DMS 273 (cell line): ENCODE data around the gene LGR6.
"Not testable (repeated sequence)": the region's sequence is repeated elsewhere in the genome, so short reads cannot be mapped to it uniquely, and the experiment has no call there.

ENCODE experiments used
- DNase-seq: peaks from one replicate; lab custom pipeline; 2025; ENCODE audit not compliant: unreplicated experiment; lab: John Stamatoyannopoulos, UW

The LGR6 gene

DNA sequence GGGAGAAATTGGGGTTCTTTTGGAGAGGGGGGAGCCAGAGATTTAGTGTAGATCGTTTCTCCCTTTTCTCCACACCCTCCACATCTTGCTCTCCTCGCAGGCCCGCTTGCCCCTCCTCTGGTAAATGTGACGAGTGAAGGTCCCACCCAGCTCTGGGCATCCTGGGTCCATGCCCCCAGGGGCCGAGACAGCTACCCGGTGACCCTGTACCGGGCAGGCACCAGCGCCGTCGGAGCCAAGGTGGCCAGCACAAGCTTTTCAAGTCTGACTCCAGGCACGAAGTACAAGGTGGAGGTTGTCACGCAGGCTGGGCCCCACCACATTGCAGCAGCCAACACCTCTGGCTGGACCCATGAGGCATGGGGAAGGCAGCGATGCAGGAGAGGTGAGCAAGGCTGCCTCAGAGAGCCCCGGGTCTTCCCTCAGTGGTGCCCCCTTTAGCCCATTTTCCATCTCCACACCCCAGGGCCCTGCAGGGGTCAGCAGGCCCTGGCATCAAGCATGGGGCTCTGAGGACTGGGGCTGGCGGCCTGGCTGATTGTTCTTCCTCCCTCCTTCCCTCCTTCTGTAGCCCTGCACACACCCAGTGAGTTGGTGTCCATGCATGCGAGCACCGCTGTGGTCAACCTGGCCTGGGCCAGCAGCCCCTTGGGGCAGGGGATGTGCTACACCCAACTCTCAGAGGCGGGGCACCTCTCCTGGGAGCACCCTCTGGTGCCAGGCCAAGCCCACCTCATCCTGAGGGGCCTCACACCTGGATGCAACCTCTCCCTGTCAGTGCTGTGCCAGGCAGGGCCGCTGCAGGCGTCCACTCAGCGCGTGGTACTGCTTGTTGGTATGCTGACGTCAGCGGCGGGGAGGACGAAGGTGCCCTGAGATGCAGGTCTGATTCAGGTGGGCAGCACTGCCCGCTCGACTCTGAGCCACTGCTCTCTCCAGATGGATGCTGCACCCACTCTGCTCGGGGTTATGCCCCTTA is 16.4 kb upstream of the LGR6 start:
- no peak for DNase-seq

DNA sequence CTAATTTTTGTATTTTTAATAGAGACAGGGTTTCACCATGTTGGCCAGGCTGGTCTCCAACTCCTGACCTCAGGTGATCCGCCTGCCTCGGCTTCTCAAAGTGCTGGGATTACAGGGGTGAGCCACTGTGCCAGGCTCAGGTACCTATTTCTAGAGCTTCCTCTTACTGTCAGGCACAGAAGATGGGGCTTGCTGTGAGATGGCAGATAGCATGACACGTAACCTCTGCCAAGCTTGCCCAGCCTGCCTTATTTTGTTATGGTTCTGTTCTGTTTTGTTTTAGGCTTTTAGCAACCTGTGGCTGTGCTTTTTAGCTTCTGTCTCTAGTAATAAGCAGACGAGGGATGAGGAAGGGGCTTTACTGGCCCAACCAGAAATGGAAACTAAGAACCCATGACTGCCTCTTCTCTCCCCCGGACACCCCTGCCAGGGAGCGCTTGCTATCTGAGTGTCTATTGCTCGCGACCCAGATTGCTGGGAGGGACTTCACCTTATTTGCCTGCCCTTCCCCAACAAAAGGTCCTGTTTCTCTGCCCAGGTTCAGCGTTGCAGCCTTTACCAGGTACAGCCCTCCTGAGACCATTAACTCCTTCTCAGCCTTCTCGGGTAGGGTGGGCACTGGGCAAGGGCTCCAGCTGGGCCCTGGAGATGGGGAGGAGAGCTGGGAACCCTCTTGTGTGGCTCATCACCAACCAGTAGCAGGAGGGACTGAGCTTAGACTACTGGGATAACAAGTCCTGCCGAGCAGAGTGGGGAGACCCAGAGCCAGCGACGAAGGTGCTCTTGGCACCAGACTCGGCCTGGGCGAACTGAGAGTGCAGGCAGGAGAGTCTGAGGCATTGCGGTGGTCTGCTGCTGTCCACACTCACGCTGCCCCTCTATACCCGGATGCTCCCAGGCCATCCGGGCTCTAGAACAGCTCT is 13.5 kb upstream of the LGR6 start:
- no peak for DNase-seq

DNA sequence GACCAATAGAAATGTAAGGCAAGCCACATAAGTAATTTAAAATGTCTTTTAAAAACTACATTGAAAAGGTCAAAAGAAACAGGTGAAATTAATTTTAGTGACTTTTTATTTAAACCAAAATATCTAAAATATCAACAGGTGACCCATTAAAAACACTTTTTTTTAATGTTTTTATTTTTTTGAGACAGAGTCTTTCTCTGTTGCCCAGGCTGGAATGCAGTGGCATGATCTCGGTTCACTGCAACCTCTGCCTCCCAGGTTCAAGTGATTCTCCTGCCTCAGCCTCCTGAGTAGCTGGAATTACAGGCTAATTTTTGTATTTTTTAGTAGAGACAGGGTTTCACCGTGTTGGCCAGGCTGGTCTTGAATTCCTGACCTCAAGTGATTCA is 12.9 kb upstream of the LGR6 start:
- not testable (repeated sequence) for DNase-seq

DNA sequence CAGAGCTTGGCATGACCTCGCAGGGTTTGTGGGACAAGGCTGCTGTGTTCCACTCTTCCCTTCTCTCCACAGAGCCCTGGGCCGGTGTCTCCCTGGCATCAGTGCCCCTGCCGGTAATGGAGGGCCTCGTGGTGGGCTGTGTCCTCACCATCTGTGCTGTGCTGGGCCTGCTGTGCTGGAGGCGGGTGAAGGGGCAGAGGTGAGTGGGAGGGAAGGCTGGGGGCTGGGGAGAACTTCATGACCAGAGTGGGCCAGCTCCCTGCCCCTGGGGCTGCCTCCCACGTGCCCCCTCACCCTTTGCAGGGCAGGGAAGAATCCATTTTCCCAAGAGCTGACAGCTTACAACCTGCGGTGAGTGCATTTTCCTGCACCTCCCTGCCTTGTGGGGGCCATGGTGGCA is 12.0 kb upstream of the LGR6 start:
- DNase-seq: peak; percentile 44

DNA sequence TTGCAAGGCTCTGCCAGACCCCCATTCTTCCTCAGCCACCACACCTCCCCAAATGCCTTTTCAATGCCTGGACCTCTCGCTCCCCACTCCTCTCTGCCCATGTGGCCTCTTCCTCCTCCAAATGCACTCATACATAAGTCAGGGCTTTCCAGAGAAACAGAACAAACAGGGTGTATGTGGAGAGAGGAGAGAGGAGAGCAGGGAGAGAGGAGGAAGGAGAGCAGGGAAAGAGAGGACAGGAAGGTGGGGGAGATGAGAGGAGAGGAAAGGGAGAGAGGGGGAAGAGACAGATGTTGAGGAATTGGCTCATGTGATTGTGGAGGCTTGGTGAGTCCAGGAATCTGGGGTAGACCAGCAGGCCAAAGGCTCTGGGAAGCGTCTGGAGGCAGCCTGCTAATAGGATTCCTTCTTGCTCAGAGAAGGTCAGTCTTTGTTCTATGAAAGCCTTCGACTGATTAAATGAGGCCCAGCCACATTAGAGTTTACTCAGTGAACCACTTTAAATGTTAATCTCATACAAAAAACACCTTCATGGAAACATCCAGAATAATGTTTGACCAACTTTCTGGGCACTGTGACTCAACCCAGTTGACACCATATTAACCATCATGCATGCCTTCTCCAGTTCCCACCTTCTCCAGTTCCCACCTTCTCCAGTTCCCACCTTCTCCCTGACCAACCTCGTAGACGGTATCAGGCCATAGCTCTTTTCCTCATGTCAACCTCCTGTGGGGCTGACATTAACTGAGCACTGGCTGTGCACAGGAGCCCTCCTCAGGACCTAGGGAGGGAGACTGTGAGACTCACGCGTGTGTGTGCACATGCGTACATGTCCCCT is 11.3 kb upstream of the LGR6 start:
- peak; percentile 50 for DNase-seq

DNA sequence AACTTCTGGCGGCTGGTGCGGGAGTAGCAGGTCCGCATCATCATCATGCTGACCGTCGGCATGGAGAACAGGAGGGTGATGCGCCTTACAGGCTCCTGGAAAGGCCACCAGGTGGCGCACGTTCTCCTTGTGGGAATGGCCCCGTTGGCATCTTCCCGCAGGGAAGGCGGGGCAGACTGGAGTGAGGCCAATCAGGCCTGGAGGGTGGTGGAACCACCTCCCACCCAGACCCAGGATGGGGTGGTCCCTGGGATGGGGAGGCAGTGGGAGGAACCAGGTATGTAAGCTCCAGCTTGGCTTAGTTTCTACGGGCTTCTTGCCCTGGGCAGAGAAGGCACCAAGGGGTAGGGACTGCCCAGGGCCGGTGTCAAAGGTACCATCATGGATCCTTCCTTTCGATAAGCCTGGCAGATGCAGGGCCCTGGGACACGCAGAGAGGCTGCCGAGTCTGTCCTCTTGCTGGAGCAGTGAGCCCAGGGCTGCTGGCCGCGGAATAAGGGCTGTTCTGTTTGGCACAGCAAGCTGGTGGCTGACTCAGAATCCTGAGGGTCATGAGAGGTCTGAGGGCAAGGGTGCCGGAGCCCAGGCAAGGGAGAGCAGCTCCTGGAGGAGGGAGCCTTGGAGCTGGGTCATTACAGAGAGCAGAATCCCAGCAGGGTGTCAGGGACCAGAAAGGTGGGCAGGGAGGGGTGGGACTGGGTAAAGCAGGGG is 8.7 kb upstream of the LGR6 start:
- DNase-seq: peak; percentile 98

DNA sequence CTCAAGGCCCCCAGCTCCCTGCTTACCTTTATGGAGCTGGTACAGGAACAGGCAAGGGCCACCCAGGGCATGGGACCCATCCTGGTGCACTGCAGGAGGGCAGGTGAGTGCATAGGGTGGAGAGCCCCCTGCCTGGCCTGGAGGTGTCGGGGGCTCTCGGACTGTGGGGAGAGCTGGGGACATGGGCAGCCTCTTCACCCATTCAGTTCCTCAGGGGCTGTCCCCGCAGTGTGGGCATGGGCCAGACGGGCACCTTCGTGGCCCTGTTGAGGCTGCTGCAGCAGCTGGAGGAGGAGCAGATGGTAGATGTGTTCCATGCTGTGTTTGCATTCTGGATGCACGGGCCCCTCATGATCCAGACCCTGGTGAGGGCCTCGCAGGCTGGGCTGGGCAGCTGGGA is 7.3 kb upstream of the LGR6 start:
- DNase-seq: peak; percentile 79

DNA sequence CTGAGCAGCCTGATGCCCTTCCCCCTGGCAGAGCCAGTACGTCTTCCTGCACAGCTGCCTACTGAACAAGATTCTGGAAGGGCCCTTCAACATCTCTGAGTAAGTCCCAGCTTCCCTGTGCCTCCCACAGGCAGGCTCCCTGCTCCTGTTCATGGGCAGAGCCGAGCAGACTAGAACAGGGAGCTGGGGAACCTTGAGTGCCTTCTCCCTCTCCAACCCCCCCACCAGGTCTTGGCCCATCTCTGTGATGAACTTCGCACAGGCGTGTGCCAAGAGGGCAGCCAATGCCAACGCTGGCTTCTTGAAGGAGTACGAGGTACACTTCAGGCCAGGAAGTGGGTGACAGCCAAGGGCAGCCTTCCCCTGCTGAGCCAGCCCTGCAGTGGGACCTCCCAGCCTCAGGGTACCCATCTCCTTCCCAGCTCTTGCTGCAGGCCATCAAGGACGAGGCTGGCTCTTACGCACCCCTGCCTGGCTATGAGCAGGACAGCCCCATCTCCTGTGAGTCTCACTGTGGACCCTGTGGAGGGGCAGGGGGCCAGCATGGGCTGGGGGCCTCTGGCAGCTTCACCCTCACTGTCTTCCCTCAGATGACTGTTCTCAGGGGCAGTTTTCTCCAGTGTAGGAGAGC is 6.4 kb upstream of the LGR6 start:
- DNase-seq: no peak

DNA sequence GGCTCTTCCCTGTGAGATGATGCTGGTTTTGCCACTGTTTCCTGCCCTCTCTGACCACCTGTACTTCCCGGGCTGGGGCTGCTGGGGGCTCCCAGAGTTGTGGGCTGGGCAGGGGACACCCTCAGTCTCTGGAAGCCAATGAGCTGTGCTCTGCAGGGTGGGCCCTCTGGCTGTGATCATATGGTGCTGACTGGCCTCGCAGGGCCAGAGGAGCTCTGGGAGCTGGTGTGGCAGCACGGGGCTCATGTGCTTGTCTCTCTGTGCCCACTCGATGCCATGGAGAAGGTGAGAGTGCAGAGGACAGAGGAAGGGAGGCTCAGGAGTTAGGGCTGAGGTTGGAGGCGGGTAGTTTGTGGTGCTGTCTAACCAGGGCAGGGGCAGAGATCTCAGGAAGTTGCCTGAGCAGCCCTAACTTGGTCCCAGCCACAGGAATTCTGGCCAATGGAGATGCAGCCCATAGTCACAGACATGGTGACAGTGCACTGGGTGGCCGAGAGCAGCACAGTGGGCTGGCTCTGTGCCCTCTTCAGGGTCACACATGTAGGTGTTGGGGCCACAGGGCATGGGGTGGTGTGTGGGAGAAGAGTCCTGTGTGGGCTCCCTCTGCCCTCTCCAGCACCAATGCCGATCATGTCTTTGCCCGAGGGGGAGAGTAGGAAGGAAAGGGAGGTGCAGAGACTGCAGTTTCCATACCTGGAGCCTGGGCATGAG is 5.7 kb upstream of the LGR6 start:
- no peak for DNase-seq

DNA sequence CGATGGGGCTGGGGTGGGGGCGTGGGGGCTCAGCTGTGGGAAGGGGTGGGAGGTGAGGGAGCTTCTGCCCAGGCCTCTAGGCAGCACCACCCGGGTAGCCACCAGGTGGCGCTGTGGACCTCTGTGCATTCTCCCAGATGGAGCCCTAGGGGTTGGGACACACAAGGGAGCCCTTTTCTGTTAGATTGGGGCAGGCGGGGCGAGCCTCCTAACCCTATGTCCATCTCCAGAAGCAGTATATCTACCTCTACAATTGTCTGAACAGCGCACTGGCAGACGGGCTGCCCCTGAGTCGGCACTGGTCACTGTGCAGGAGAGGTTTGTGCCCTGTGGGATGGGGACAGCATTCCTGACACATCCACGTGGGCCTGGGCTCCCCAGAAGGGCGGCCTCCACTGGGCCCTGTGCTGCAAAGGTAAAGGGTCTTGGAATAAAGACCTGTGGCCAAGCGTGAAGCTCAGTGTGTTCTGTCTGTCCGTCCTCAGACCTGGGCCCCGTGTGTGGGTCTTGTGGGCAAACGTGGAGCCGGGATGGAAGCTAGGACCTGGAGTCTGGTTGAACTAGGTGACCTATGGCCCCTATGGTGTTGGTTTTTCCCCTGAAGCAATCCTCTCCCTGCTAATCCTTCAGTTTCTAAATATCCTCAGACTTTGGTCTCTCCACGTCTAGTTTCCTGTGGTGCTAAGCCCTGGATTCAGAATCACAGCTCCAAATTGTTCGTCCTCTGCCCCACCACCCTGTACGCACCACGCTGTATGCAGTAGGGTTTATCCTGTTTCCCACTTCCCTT is 4.4 kb upstream of the LGR6 start:
- peak; percentile 95 for DNase-seq

DNA sequence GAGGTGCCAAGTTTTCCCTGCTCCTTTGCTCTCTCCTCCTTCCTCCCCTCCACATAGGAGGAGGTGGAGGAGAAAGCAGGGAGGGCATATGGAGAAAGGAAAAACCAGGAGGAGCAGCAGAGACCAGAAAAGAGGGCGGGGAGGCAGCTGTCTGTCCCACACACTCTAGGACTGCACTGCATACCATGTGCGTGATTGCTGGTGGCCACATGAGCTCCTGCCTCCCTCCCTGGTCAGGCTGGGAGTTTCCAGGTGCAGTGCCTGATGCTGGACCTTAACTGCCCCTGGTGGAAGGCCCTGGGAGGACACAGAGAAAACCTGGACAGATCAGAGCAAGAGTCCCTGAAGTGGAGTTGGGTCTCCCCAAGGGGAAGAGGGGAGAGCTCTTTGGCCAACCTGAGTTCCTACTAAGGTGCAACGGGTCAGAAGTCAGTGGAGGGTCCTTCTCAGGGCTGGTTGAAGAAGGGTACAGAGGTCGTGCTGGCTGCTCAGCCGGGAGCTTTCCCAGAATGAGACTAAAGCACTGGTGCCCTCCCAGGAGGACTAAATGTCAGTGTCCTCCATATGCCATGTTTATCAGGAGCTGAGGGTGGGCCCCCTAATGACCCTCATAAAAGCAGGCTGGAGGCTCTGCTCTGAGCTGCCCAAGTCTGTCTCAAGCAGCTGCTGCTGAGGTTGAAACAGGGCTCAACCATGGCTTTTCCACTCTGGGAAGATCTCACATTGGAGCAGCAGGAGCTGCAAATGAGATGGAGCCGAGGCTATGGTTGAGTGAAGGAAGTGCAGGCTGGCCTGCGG is 3.5 kb upstream of the LGR6 start:
- peak; percentile 70 for DNase-seq

DNA sequence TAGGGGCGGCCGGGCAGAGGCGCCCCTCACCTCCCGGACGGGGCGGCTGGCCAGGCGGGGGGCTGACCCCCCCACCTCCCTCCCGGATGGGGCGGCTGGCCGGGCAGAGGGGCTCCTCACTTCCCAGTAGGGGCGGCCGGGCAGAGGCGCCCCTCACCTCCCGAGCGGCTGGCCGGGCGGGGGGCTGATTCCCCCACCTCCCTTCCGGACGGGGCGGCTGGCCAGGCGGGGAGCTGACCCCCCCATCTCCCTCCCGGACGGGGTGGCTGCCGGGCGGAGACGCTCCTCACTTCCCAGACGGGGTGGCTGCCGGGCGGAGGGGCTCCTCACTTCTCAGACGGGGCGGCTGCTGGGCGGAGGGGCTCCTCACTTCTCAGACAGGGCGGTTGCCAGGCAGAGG is 2.2 kb upstream of the LGR6 start:
- DNase-seq: not testable (repeated sequence)

DNA sequence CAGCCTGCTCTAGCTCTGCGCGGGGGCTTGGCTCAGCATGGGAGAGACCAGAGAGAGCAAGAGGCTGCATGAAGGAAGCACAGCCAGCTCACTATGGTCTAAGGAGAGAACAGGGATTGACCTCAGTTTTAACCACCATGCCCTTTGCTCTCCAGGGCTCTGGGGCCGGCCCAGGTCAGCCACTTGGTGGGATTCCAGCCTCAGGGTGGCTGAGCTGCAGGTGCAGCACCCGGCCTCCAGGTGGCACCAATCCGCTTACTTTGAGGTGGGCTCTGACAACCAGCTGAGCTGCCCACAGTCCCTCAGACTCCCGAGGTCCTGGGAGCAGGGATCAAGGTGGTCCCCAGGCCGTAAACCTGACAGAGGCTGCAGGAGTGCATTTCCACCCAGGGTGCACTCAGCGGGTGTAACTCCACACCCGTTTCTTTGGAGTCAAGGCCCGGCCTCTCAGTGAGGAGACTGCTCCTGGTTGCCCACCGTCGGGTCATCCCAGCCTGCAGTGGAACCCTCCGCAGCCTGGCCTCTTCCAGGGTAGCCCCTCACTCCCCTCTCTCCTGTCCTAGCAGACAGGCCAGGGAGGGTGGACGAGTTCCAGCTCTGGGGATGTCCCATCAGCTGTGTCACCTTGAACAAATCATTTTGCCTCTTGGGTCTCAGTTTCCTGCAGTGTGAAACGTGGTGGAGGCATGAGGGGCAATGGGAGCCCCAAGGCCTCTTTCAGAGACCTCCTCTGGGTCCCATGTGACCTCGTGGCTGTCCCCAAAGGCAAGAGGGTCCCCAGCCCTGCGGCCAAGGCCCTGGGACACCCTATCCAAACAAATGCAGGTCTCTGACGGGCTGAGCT is 607 bp upstream of the LGR6 start:
- peak; percentile 83 for DNase-seq

DNA sequence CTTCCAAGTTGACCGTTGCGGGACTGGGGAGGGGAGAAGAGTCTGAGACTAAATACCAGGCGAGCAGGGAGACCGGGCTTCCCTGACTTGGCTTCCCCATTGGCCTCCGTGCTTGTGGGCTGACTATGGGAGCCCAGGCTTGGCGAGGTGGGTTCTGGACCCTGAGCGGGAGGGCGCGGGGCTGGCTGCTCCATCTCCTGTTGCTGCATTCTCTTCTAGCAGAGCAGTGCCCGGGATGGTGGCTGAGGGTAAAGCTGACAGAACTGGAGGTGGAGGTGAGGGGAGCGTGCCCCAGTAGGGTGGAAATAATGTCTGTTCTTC is 689 bp downstream of the LGR6 start:
- DNase-seq: no peak

DNA sequence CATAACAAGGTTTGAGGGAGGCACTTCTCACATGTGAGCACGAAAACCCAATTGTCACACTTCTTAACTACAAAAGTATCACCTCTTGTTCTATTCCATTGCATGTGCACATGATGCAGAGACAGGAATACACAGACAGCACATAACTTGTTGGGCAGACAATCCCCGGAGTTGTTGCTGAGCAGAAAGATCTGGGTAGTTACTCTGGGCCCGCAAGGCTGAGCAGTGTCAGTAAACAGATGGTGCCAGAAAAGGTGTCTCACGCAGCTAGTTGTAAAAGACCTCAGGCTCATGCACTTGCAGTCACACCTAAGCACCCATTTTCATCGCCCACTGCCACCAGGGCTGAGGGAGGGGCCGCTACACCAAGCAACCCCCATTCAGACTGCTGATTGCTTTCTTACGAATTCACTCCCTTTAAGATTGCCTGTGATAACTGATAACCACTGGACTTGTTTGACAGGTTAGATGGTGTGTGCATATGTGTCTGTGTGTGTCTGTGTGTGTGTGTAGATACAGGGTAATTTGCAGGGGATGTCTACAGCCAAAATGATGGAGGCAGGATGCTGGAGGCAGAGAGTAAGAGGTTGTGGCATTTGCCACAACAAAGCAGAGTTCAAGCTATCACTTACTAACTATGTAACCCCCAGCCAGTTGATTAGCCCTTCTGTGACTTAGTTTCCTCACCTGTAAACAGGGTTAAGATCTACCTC is 4.2 kb downstream of the LGR6 start:
- no peak for DNase-seq

DNA sequence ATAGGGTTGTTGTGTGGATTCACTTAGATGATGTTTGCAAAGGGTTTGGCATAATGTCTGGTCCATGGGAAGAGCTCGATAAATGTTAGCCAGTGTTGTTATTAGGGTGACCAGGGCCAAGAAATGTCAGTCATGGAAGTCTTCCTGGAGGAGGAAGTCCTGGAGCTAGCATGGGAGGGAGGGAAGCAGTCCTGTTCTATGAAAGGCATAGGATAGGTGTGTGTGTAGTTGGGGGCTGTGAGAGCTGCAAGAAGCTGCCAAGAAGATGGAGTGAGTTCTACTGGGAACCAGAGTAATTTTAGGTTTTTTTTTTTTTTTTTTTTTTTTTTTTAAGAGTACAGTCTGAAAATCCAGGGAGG is 4.7 kb downstream of the LGR6 start:
- no peak for DNase-seq
